ENCODE results near the gene GLYATL1.
"Not testable (repeated sequence)": the region's sequence is repeated elsewhere in the genome, so short reads cannot be mapped to it uniquely, and the experiment has no call there.

The GLYATL1 gene

GRCh38 chr11:58999291-58999680 is 60.0 kb downstream of the GLYATL1 start:
- no peak for FAIRE-seq

- no peak for FAIRE-seq
Measured at GRCh38 chr11:59000003-59000402, 60.7 kb downstream of the GLYATL1 start.

GRCh38 chr11:59002006-59002405 is 62.7 kb downstream of the GLYATL1 start:
- FAIRE-seq: not testable (repeated sequence)
